ENCODE measurements around the gene IDE.
"Not testable (repeated sequence)": the region's sequence is repeated elsewhere in the genome, so short reads cannot be mapped to it uniquely, and the experiment has no call there.

Gene IDE

DNA sequence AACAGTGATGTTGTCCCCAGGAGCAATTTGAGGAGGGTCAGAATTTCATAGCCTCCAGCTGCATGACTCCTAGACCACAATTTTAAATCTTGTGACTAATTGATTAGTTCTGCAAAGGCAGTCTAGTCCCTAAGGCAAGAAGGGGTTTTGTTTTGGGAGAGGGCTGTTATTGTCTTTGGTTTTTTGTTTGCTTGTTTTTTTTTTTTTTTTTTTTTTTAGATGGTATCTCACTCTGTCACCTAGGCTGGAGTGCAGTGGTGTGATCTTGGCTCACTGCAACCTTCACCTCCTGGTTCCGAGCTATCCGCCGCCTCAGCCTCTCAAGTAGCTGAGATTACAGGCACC is 165.9 kb downstream of the IDE start:
- peaks cover 8% of the 10 kb centered on the region for H3K27me3 Mint-ChIP-seq
- no peaks in the 10 kb centered on the region for H3K9me3 Mint-ChIP-seq
- no peak overlapping the region for H3K27ac Mint-ChIP-seq
- no peak for DNase-seq
- CTCF ChIA-PET = no interaction called here
- H3K36me3 Mint-ChIP-seq = no peaks in the 10 kb centered on the region
- no peaks in the 10 kb centered on the region for H3K4me1 Mint-ChIP-seq
- no peak overlapping the region for H3K4me3 Mint-ChIP-seq

GRCh38 chr10:92407305-92408016 is 166.4 kb downstream of the IDE start:
- no peak overlapping the region for H3K4me3 Mint-ChIP-seq
- H3K27ac Mint-ChIP-seq = no peak overlapping the region
- H3K36me3 Mint-ChIP-seq = no peaks in the 10 kb centered on the region
- H3K27me3 Mint-ChIP-seq = peaks cover 8% of the 10 kb centered on the region
- DNase-seq = no peak
- no peaks in the 10 kb centered on the region for H3K9me3 Mint-ChIP-seq
- CTCF ChIA-PET = no interaction called here
- no peaks in the 10 kb centered on the region for H3K4me1 Mint-ChIP-seq

GRCh38 chr10:92405419-92405924 is 168.4 kb downstream of the IDE start:
- no peak overlapping the region for H3K4me3 Mint-ChIP-seq
- H3K27ac Mint-ChIP-seq = no peak overlapping the region
- H3K9me3 Mint-ChIP-seq = no peaks in the 10 kb centered on the region
- DNase-seq = no peak
- H3K27me3 Mint-ChIP-seq = peaks cover 8% of the 10 kb centered on the region
- CTCF ChIA-PET = no interaction called here
- no peaks in the 10 kb centered on the region for H3K4me1 Mint-ChIP-seq
- no peaks in the 10 kb centered on the region for H3K36me3 Mint-ChIP-seq

DNA sequence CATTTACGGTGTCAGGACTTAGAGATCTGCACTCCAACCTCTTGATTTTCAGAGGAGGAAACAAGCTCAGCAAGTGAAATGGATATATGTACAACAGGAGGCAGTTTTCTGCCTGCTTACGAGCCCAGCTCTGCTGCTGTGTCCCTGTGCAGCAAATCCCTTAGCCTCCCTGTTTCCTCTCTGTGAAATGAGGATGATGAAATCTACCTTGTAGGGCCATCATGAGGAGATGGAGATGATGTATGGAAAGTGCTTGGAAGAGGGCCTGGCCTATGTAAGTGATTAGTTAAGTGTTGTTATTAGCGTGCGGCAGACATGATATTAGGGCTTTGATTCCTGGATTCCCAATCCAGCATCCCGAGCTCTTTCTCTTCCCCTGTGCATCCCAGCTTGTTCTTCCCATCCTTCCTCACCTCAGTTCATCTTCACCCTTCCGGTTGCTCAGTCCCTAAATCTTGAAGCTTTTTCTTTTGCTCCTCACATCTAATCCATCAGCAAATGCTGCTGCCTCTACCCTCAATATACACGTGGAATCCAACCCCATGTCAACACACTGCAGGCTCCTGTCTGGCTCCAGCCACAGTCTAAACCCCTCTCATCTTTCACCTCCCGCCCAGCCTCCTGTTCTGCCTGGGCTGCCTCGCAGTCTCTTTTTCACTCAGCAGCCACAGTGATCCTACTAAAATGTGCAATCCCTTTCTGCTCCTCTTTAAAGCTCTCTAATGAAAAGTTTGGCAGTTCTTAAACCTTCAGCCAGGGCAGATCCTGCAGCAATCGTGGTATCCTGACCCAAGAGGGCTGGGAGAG is 169.1 kb downstream of the IDE start:
- no peaks in the 10 kb centered on the region for H3K4me1 Mint-ChIP-seq
- DNase-seq = no peak
- no peak overlapping the region for H3K4me3 Mint-ChIP-seq
- CTCF ChIA-PET = no interaction called here
- no peaks in the 10 kb centered on the region for H3K9me3 Mint-ChIP-seq
- no peaks in the 10 kb centered on the region for H3K36me3 Mint-ChIP-seq
- no peak overlapping the region for H3K27ac Mint-ChIP-seq
- H3K27me3 Mint-ChIP-seq = peaks cover 8% of the 10 kb centered on the region

- H3K27ac Mint-ChIP-seq, H3K9me3 Mint-ChIP-seq, CTCF ChIA-PET, H3K4me1 Mint-ChIP-seq, DNase-seq, H3K4me3 Mint-ChIP-seq, H3K36me3 Mint-ChIP-seq: not testable (repeated sequence)
- H3K27me3 Mint-ChIP-seq = peaks cover 12% of the 10 kb centered on the region
Measured at GRCh38 chr10:92402234-92402633, 171.7 kb downstream of the IDE start.
